ENCODE results near the gene PTGR3.

Gene PTGR3

DNA sequence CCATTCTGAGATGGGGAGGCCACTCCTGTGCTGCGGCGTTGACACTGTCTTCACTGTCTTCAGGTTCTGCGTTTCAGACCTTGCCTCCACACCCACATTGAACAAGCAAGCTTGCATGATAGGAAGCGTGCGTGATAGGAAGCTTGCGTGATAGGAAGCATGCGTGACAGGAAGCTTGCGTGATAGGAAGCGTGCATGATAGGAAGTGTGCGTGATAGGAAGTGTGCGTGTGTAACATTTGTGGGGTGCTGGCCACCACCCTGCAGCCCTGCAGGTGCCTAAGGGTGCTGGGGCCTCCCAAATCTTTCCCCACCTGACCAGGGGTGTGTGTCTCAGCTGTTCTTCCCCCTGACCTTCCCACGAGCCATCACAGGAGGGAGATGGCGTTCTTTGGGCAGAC is 27.0 kb upstream of the PTGR3 start:
- no peaks in the 10 kb centered on the region for H3K79me2 ChIP-seq (ENCODE audit: insufficient read depth, low read length)
- H3K4me2 ChIP-seq (ENCODE audit: low read length) = no peak overlapping the region
- H2AFZ ChIP-seq (ENCODE audit: low read length) = no peak overlapping the region
- no peak overlapping the region for H3K9ac ChIP-seq (ENCODE audit: low read length)
- H3K9me2 ChIP-seq (ENCODE audit: low read depth, low read length) = no peaks in the 10 kb centered on the region
- TF ChIP-seq EZH2 (IDR thresholded peaks at IDR 0.05; ENCODE audit: borderline replicate concordance, low read length) (no peak), CTCF (IDR thresholded peaks at IDR 0.05; ENCODE audit: low read length) (no peak)
- H3K4me3 ChIP-seq (ENCODE audit: low read depth, low read length, poor library complexity, severe bottlenecking) = no peak overlapping the region
- H3K27me3 ChIP-seq (ENCODE audit: insufficient read depth, low read length) = no peaks in the 10 kb centered on the region
- no peaks in the 10 kb centered on the region for H3K36me3 ChIP-seq (ENCODE audit: insufficient read depth, low read length)
- H3K4me1 ChIP-seq (ENCODE audit: insufficient read depth, low read length, severe bottlenecking) = no peaks in the 10 kb centered on the region
- H3K9me3 ChIP-seq (ENCODE audit: low read length) = no peaks in the 10 kb centered on the region
- H4K20me1 ChIP-seq (ENCODE audit: insufficient read depth, low read length) = no peaks in the 10 kb centered on the region
- no peak overlapping the region for H3K27ac ChIP-seq (ENCODE audit: low read depth, low read length, poor library complexity, severe bottlenecking)
- no peaks in the 10 kb centered on the region for H3F3A ChIP-seq (ENCODE audit: insufficient read depth, low read length)

GRCh38 chr18:75234901-75235300 is 26.0 kb upstream of the PTGR3 start:
- no peaks in the 10 kb centered on the region for H3K27me3 ChIP-seq (ENCODE audit: insufficient read depth, low read length)
- H3K79me2 ChIP-seq (ENCODE audit: insufficient read depth, low read length) = no peaks in the 10 kb centered on the region

GRCh38 chr18:75231053-75231406 is 22.1 kb upstream of the PTGR3 start:
- Histone ChIP-seq H2AFZ (ENCODE audit: low read length) (no peak overlapping the region), H3K4me1 (ENCODE audit: insufficient read depth, low read length, severe bottlenecking) (no peaks in the 10 kb centered on the region), H3K4me3 (ENCODE audit: low read depth, low read length, poor library complexity, severe bottlenecking) (no peak overlapping the region), H3K27me3 (ENCODE audit: insufficient read depth, low read length) (no peaks in the 10 kb centered on the region), H3K79me2 (ENCODE audit: insufficient read depth, low read length) (no peaks in the 10 kb centered on the region), H3K4me2 (ENCODE audit: low read length) (no peak overlapping the region), H3K9me3 (ENCODE audit: low read length) (no peaks in the 10 kb centered on the region), H4K20me1 (ENCODE audit: insufficient read depth, low read length) (no peaks in the 10 kb centered on the region), H3K36me3 (ENCODE audit: insufficient read depth, low read length) (no peaks in the 10 kb centered on the region), H3K9me2 (ENCODE audit: low read depth, low read length) (no peaks in the 10 kb centered on the region), H3K27ac (ENCODE audit: low read depth, low read length, poor library complexity, severe bottlenecking) (no peak overlapping the region), H3K9ac (ENCODE audit: low read length) (no peak overlapping the region), H3F3A (ENCODE audit: insufficient read depth, low read length) (no peaks in the 10 kb centered on the region)
- no peak for TF ChIP-seq EZH2 (IDR thresholded peaks at IDR 0.05; ENCODE audit: borderline replicate concordance, low read length)
- TF ChIP-seq CTCF (IDR thresholded peaks at IDR 0.05; ENCODE audit: low read length) = no peak

More at GRCh38 chr18:75234901-75235300, 26.0 kb upstream of the PTGR3 start:
- H3K4me1 ChIP-seq (ENCODE audit: insufficient read depth, low read length, severe bottlenecking) = no peaks in the 10 kb centered on the region
- no peaks in the 10 kb centered on the region for H3K36me3 ChIP-seq (ENCODE audit: insufficient read depth, low read length)
- H3K9me2 ChIP-seq (ENCODE audit: low read depth, low read length) = no peaks in the 10 kb centered on the region
- H3F3A ChIP-seq (ENCODE audit: insufficient read depth, low read length) = no peaks in the 10 kb centered on the region
- H3K4me3 ChIP-seq (ENCODE audit: low read depth, low read length, poor library complexity, severe bottlenecking) = no peak overlapping the region
- H3K9me3 ChIP-seq (ENCODE audit: low read length) = no peaks in the 10 kb centered on the region
- no peak overlapping the region for H2AFZ ChIP-seq (ENCODE audit: low read length)
- no peaks in the 10 kb centered on the region for H4K20me1 ChIP-seq (ENCODE audit: insufficient read depth, low read length)
- no peak overlapping the region for H3K27ac ChIP-seq (ENCODE audit: low read depth, low read length, poor library complexity, severe bottlenecking)
- H3K9ac ChIP-seq (ENCODE audit: low read length) = no peak overlapping the region
- H3K4me2 ChIP-seq (ENCODE audit: low read length) = no peak overlapping the region
- TF ChIP-seq EZH2 (IDR thresholded peaks at IDR 0.05; ENCODE audit: borderline replicate concordance, low read length) = no peak
- no peak for TF ChIP-seq CTCF (IDR thresholded peaks at IDR 0.05; ENCODE audit: low read length)

Measured in OCI-LY1 (cell line).